B cell (primary cell): ENCODE measurements around the gene LDLRAD3. TPM values are rescaled to one million over a fixed set of nuclear protein-coding genes. Genes with fewer than 3 reads are reported as not detected.

Source experiments
- ATAC-seq: fragments of 200-7000 bp; cut with Tn5 transposase; one replicate; pipeline ENCODE4 v1.10.0; 2021; ENCODE audit warnings: low read depth, mild to moderate bottlenecking, moderate number of reproducible peaks, moderate library complexity
- CTCF ChIA-PET: fragments of 350-600 bp; sonication (Branson Sonifier 250); formaldehyde crosslinking; loops from one replicate; lab custom pipeline; 2021; ENCODE audit warnings: antibody characterized with exemption, inconsistent platforms; lab: Charles Lee
- POLR2A ChIA-PET: fragments of 350-600 bp; sonication (Branson Sonifier 250); formaldehyde crosslinking; loops from one replicate; lab custom pipeline; 2021; ENCODE audit warnings: antibody characterized with exemption; lab: Charles Lee
- DNase-seq: peaks from one replicate; pipeline ENCODE4 v3.0.0; 2013
- H2AFZ ChIP-seq: 2 replicates; pipeline ENCODE4 v1.6.1; 2012; ENCODE audit warnings: mild to moderate bottlenecking, low read depth, low read length; ENCODE audit not compliant: insufficient read depth, poor library complexity, severe bottlenecking
- H3K27ac ChIP-seq, 2 donors: 1 replicate in 1 of 2; 2 replicates in 1 of 2; pipeline ENCODE4 v1.5.1; 2012 to 2013; ENCODE audit warnings: low read length in 2 of 2, mild to moderate bottlenecking in 2 of 2, moderate library complexity in 1 of 2
- H3K27me3 ChIP-seq, 4 experiments: fragments of 200-600 bp in 1 of 4; sonication (generic) in 1 of 4; replicated peaks in 1 of 4; 1 replicate in 2 of 4; 2 replicates in 2 of 4; pipeline versions ENCODE4 v1.6.1 to v1.7.0; 2013 to 2016; ENCODE audit warnings: low read length in 3 of 4, mild to moderate bottlenecking in 2 of 4, mixed read lengths in 1 of 4, moderate library complexity in 1 of 4; ENCODE audit not compliant: insufficient read depth in 4 of 4, control insufficient read depth in 3 of 4; ENCODE audit errors: control extremely low read depth in 1 of 4
- H3K36me3 ChIP-seq, 2 experiments: replicated peaks in 1 of 2; 1 replicate in 1 of 2; 2 replicates in 1 of 2; pipeline versions ENCODE4 v1.6.1 to v1.7.1; 2013; ENCODE audit warnings: low read length in 1 of 2; ENCODE audit not compliant: insufficient read depth in 2 of 2, control insufficient read depth in 1 of 2; ENCODE audit errors: control extremely low read depth in 1 of 2, extremely low read depth in 1 of 2
- H3K4me1 ChIP-seq, 2 donors: fragments of 200-600 bp in 1 of 2; sonication (generic) in 1 of 2; 1 replicate in 1 of 2; 2 replicates in 1 of 2; pipeline versions ENCODE4 v1.5.1 to v1.6.1; 2013 to 2017; ENCODE audit warnings: low read length in 2 of 2; ENCODE audit not compliant: control insufficient read depth in 2 of 2, insufficient read depth in 2 of 2
- H3K4me2 ChIP-seq: replicated peaks from 2 replicates; pipeline ENCODE3; 2012; ENCODE audit warnings: mild to moderate bottlenecking, low read depth, low read length; ENCODE audit not compliant: poor library complexity, severe bottlenecking
- H3K4me3 ChIP-seq, 5 experiments: fragments of 200-600 bp in 1 of 5; sonication (generic) in 1 of 5; 1 replicate in 3 of 5; 2 replicates in 2 of 5; pipeline versions ENCODE4 v1.5.1 to v1.7.0; 2011 to 2016; ENCODE audit warnings: low read length in 4 of 5, mild to moderate bottlenecking in 4 of 5, low read depth in 2 of 5, control low read depth in 1 of 5, moderate library complexity in 1 of 5; ENCODE audit not compliant: insufficient read depth in 1 of 5; ENCODE audit errors: control extremely low read depth in 1 of 5, extremely low read depth in 1 of 5
- H3K79me2 ChIP-seq: fragments of 200-600 bp; sonication (generic); one replicate; pipeline ENCODE4 v1.6.0; 2016; ENCODE audit warnings: low read length; ENCODE audit not compliant: control insufficient read depth, insufficient read depth
- H3K9ac ChIP-seq: fragments of 200-600 bp; sonication (generic); 2 replicates; pipeline ENCODE4 v1.6.1; 2017; ENCODE audit warnings: mild to moderate bottlenecking, low read length, moderate library complexity
- H3K9me3 ChIP-seq, 3 donors: one replicate each; pipeline versions ENCODE4 v1.6.1 to v1.7.1; 2013; ENCODE audit warnings: low read length in 2 of 3; ENCODE audit not compliant: control insufficient read depth in 2 of 3, insufficient read depth in 1 of 3; ENCODE audit errors: control extremely low read depth in 1 of 3
- H4K20me1 ChIP-seq: 2 replicates; pipeline ENCODE4 v1.6.0; 2012; ENCODE audit warnings: mild to moderate bottlenecking, low read length; ENCODE audit not compliant: insufficient read depth, control insufficient read depth, poor library complexity, severe bottlenecking
- H3K27ac Mint-ChIP-seq: one replicate; pipeline ENCODE4 v1.8.0; 2021; ENCODE audit warnings: mixed read lengths
- H3K27me3 Mint-ChIP-seq: one replicate; pipeline ENCODE4 v1.8.0; 2021; ENCODE audit warnings: mixed read lengths
- H3K4me1 Mint-ChIP-seq: one replicate; pipeline ENCODE4 v1.8.0; 2021; ENCODE audit warnings: mixed read lengths
- H3K4me3 Mint-ChIP-seq: one replicate; pipeline ENCODE4 v1.8.0; 2021; ENCODE audit warnings: mixed read lengths
- H3K9me3 Mint-ChIP-seq: one replicate; pipeline ENCODE4 v1.8.0; 2022; ENCODE audit warnings: mixed read lengths; ENCODE audit not compliant: insufficient read depth
- CTCF ChIP-seq: fragments of 200-600 bp; IDR thresholded peaks from one replicate; pipeline ENCODE4 v1.8.0; 2022; ENCODE audit warnings: antibody characterized with exemption, mild to moderate bottlenecking
- EZH2 ChIP-seq: IDR thresholded peaks from 2 replicates; pipeline ENCODE4 v1.6.1; 2012; ENCODE audit warnings: borderline replicate concordance, low read depth, mild to moderate bottlenecking, moderate library complexity, low read length; ENCODE audit not compliant: insufficient read depth, poor library complexity, severe bottlenecking
- WGBS: methylation state at CpG from one replicate; pipeline ENCODE4 v1.1.5; 2013; ENCODE audit warnings: missing lambda C conversion rate; ENCODE audit not compliant: insufficient coverage; 5-methylcytosine and 5-hydroxymethylcytosine counted together
- intact Hi-C: fragments of 100-400 bp; cut with micrococcal nuclease; formaldehyde crosslinking; loops from one replicate; pipeline ENCODE4 v1.10.0; 2022
- polyA plus RNA-seq: library from polyadenylated mRNA; depleted of rRNA; stranded (reverse); fragments of >200 nt; gene quantifications from 2 replicates; pipeline ENCODE4 v1.2.3, GENCODE V29; 2012
- total RNA-seq, 2 donors: library from RNA; stranded (reverse); fragments of 120-200 nt in 1 of 2; gene quantifications; 1 replicate in 1 of 2; 2 replicates in 1 of 2; pipeline versions ENCODE4 v1.2.3 to v1.2.4, GENCODE V29; 2013 to 2022

LDLRAD3 gene
- total and polyA plus RNA-seq, 2 donors (not counting 1 experiment from before 2014, with no cell fraction given) = 0.01 TPM; not detected in 1

- POLR2A ChIA-PET = no interaction called here
- no peak overlapping the region for H3K4me3 Mint-ChIP-seq
- 0% methylated on average over 1 of the region's 4 CpGs for WGBS
These were observed 20.4 kb upstream of the LDLRAD3 start for GRCh38 chr11:35923452-35923851.

GRCh38 chr11:35924811-35925210, 19.1 kb upstream of the LDLRAD3 start:
- no peak for DNase-seq
- H3K27me3 Mint-ChIP-seq = peaks cover 7% of the 10 kb centered on the region

More at GRCh38 chr11:35923452-35923851, 20.4 kb upstream of the LDLRAD3 start:
- Mint-ChIP-seq H3K9me3 (no peaks in the 10 kb centered on the region), H3K4me1 (no peaks in the 10 kb centered on the region), H3K27me3 (peaks cover 10% of the 10 kb centered on the region), H3K27ac (no peak overlapping the region)
- Histone ChIP-seq H3K27ac (no peak overlapping the region), H4K20me1 (no peaks in the 10 kb centered on the region), H3K4me1 (no peaks in the 10 kb centered on the region), H3K27me3 (no peaks in the 10 kb centered on the region), H2AFZ (no peak overlapping the region), H3K36me3 (no peaks in the 10 kb centered on the region), H3K79me2 (no peaks in the 10 kb centered on the region), H3K9ac (no peak overlapping the region), H3K4me3 (no peak overlapping the region), H3K9me3 (no peaks in the 10 kb centered on the region), H3K4me2 (no peak overlapping the region)
- DNase-seq (no peak), ATAC-seq (no peak)
- intact Hi-C loops = no loop called here
- CTCF ChIA-PET = no interaction called here
- no peak for TF ChIP-seq EZH2
- TF ChIP-seq CTCF = no peak

More at GRCh38 chr11:35924811-35925210, 19.1 kb upstream of the LDLRAD3 start:
- no peak overlapping the region for H3K4me2 ChIP-seq
- H3K36me3 ChIP-seq = no peaks in the 10 kb centered on the region
- H3K9me3 ChIP-seq = no peaks in the 10 kb centered on the region
- ATAC-seq = no peak
- no peak for TF ChIP-seq CTCF
- TF ChIP-seq EZH2 = no peak
- no peak overlapping the region for H2AFZ ChIP-seq
- Mint-ChIP-seq H3K4me3 (no peak overlapping the region), H3K4me1 (no peaks in the 10 kb centered on the region), H3K9me3 (no peaks in the 10 kb centered on the region), H3K27ac (no peak overlapping the region)
- H3K9ac ChIP-seq = no peak overlapping the region
- H3K4me1 ChIP-seq = no peaks in the 10 kb centered on the region
- H3K79me2 ChIP-seq = no peaks in the 10 kb centered on the region
- no peaks in the 10 kb centered on the region for H3K27me3 ChIP-seq
- H4K20me1 ChIP-seq = no peaks in the 10 kb centered on the region
- ChIA-PET CTCF (interaction anchor here (0.6 kb wide), 1 partner anchor 900 kb away, joined by 3 read pairs; no protein-coding TSS in a partner anchor), POLR2A (no interaction called here)
- H3K27ac ChIP-seq = no peak overlapping the region
- intact Hi-C loops = no loop called here
- no CpG with 5 or more reads among the region's 1 CpG for WGBS
- H3K4me3 ChIP-seq = no peak overlapping the region
